IgD-negative memory B cell (primary cell): ENCODE data around the gene MYO3B. TPM values are rescaled to one million over a fixed set of nuclear protein-coding genes. Genes with fewer than 3 reads are reported as not detected.

Source experiments
- H3K27ac Mint-ChIP-seq, 3 donors: one replicate each; pipeline ENCODE4 v1.8.0; 2020 to 2022; ENCODE audit warnings: mild to moderate bottlenecking in 3 of 3, mixed read lengths in 3 of 3, moderate library complexity in 1 of 3
- H3K27me3 Mint-ChIP-seq: one replicate; pipeline ENCODE4 v1.8.0; 2021; ENCODE audit warnings: mixed read lengths
- H3K36me3 Mint-ChIP-seq: one replicate; pipeline ENCODE4 v1.8.0; 2020; ENCODE audit warnings: mild to moderate bottlenecking, mixed read lengths
- H3K4me1 Mint-ChIP-seq, 3 donors: one replicate each; pipeline ENCODE4 v1.8.0; 2020 to 2022; ENCODE audit warnings: mixed read lengths in 3 of 3, mild to moderate bottlenecking in 1 of 3
- H3K4me3 Mint-ChIP-seq, 4 donors: one replicate each; pipeline ENCODE4 v1.8.0; 2020 to 2022; ENCODE audit warnings: mild to moderate bottlenecking in 4 of 4, mixed read lengths in 4 of 4, moderate library complexity in 3 of 4
- H3K9me3 Mint-ChIP-seq, 3 donors: one replicate each; pipeline ENCODE4 v1.8.0; 2020 to 2021; ENCODE audit warnings: mixed read lengths in 3 of 3, mild to moderate bottlenecking in 1 of 3
- polyA plus RNA-seq: library from polyadenylated mRNA; unstranded; fragments of 300-500 nt; fragmentation: Illumina TruSeq; gene quantifications from one replicate; pipeline ENCODE4 v1.2.3, GENCODE V29; 2021

The MYO3B gene
- polyA plus RNA-seq, 1 donor from 2014 or later: 0.23 TPM

GRCh38 chr2:170562928-170563327, 385.0 kb downstream of the MYO3B start:
- H3K4me3 Mint-ChIP-seq: no peak overlapping the region
- peaks cover 4% of the 10 kb centered on the region for H3K27me3 Mint-ChIP-seq
- no peak overlapping the region for H3K27ac Mint-ChIP-seq
- H3K9me3 Mint-ChIP-seq: no peaks in the 10 kb centered on the region
- H3K36me3 Mint-ChIP-seq: no peaks in the 10 kb centered on the region
- H3K4me1 Mint-ChIP-seq: no peaks in the 10 kb centered on the region

- Mint-ChIP-seq H3K4me3 (no peak overlapping the region), H3K36me3 (no peaks in the 10 kb centered on the region), H3K27me3 (peaks cover 4% of the 10 kb centered on the region)
Observed at GRCh38 chr2:170563401-170563800, 385.5 kb downstream of the MYO3B start.

GRCh38 chr2:170566138-170566537, 388.2 kb downstream of the MYO3B start:
- Mint-ChIP-seq H3K27ac (no peak overlapping the region), H3K27me3 (peaks cover 5% of the 10 kb centered on the region)

More at GRCh38 chr2:170563401-170563800, 385.5 kb downstream of the MYO3B start:
- Mint-ChIP-seq H3K27ac (no peak overlapping the region), H3K4me1 (no peaks in the 10 kb centered on the region), H3K9me3 (no peaks in the 10 kb centered on the region)

GRCh38 chr2:170567429-170567828, 389.5 kb downstream of the MYO3B start:
- Mint-ChIP-seq H3K9me3 (no peaks in the 10 kb centered on the region), H3K27me3 (peaks cover 7% of the 10 kb centered on the region), H3K27ac (no peak overlapping the region), H3K4me3 (no peak overlapping the region), H3K4me1 (no peaks in the 10 kb centered on the region), H3K36me3 (no peaks in the 10 kb centered on the region)

More at GRCh38 chr2:170566138-170566537, 388.2 kb downstream of the MYO3B start:
- Mint-ChIP-seq H3K4me3 (no peak overlapping the region), H3K9me3 (no peaks in the 10 kb centered on the region), H3K36me3 (no peaks in the 10 kb centered on the region), H3K4me1 (no peaks in the 10 kb centered on the region)

GRCh38 chr2:170568511-170568910, 390.6 kb downstream of the MYO3B start:
- Mint-ChIP-seq H3K27me3 (peaks cover 5% of the 10 kb centered on the region), H3K4me1 (no peaks in the 10 kb centered on the region), H3K36me3 (no peaks in the 10 kb centered on the region), H3K27ac (no peak overlapping the region), H3K9me3 (no peaks in the 10 kb centered on the region), H3K4me3 (no peak overlapping the region)

GRCh38 chr2:170571612-170572011, 393.7 kb downstream of the MYO3B start:
- Mint-ChIP-seq H3K4me1 (no peaks in the 10 kb centered on the region), H3K27me3 (peaks cover 3% of the 10 kb centered on the region), H3K36me3 (no peaks in the 10 kb centered on the region), H3K4me3 (no peak overlapping the region), H3K27ac (no peak overlapping the region), H3K9me3 (no peaks in the 10 kb centered on the region)

- Mint-ChIP-seq H3K27ac (no peak overlapping the region), H3K9me3 (no peaks in the 10 kb centered on the region), H3K4me1 (no peaks in the 10 kb centered on the region), H3K36me3 (no peaks in the 10 kb centered on the region), H3K27me3 (peaks cover 3% of the 10 kb centered on the region), H3K4me3 (no peak overlapping the region)
Observed at GRCh38 chr2:170573671-170574070, 395.7 kb downstream of the MYO3B start.

- Mint-ChIP-seq H3K4me1 (no peaks in the 10 kb centered on the region), H3K4me3 (no peak overlapping the region), H3K27ac (no peak overlapping the region), H3K36me3 (no peaks in the 10 kb centered on the region), H3K9me3 (no peaks in the 10 kb centered on the region), H3K27me3 (peaks cover 2% of the 10 kb centered on the region)
Observed at GRCh38 chr2:170576296-170576695, 398.3 kb downstream of the MYO3B start.

GRCh38 chr2:170577356-170577755, 399.4 kb downstream of the MYO3B start:
- no peaks in the 10 kb centered on the region for H3K9me3 Mint-ChIP-seq
- no peak overlapping the region for H3K27ac Mint-ChIP-seq
- H3K4me3 Mint-ChIP-seq: no peak overlapping the region
- H3K4me1 Mint-ChIP-seq: no peaks in the 10 kb centered on the region
- H3K36me3 Mint-ChIP-seq: no peaks in the 10 kb centered on the region
- H3K27me3 Mint-ChIP-seq: no peaks in the 10 kb centered on the region

GRCh38 chr2:170578606-170579005, 400.7 kb downstream of the MYO3B start:
- Mint-ChIP-seq H3K27me3 (no peaks in the 10 kb centered on the region), H3K36me3 (no peaks in the 10 kb centered on the region), H3K27ac (no peak overlapping the region), H3K9me3 (no peaks in the 10 kb centered on the region), H3K4me3 (no peak overlapping the region), H3K4me1 (no peaks in the 10 kb centered on the region)

GRCh38 chr2:170579511-170579910, 401.6 kb downstream of the MYO3B start:
- no peak overlapping the region for H3K4me3 Mint-ChIP-seq
- H3K4me1 Mint-ChIP-seq: no peaks in the 10 kb centered on the region
- H3K27me3 Mint-ChIP-seq: no peaks in the 10 kb centered on the region
- H3K27ac Mint-ChIP-seq: no peak overlapping the region
- H3K36me3 Mint-ChIP-seq: no peaks in the 10 kb centered on the region
- no peaks in the 10 kb centered on the region for H3K9me3 Mint-ChIP-seq

- H3K27ac Mint-ChIP-seq: no peak overlapping the region
- H3K36me3 Mint-ChIP-seq: no peaks in the 10 kb centered on the region
- H3K27me3 Mint-ChIP-seq: no peaks in the 10 kb centered on the region
- no peaks in the 10 kb centered on the region for H3K9me3 Mint-ChIP-seq
- H3K4me1 Mint-ChIP-seq: no peaks in the 10 kb centered on the region
- H3K4me3 Mint-ChIP-seq: no peak overlapping the region
Observed at GRCh38 chr2:170582313-170582712, 404.4 kb downstream of the MYO3B start.

GRCh38 chr2:170582751-170583463, 405.0 kb downstream of the MYO3B start:
- Mint-ChIP-seq H3K4me3 (no peak overlapping the region), H3K27me3 (no peaks in the 10 kb centered on the region), H3K27ac (no peak overlapping the region), H3K36me3 (no peaks in the 10 kb centered on the region), H3K9me3 (no peaks in the 10 kb centered on the region), H3K4me1 (no peaks in the 10 kb centered on the region)

GRCh38 chr2:170585067-170585466, 407.1 kb downstream of the MYO3B start:
- H3K27me3 Mint-ChIP-seq: peaks cover 2% of the 10 kb centered on the region
- no peak overlapping the region for H3K4me3 Mint-ChIP-seq
- H3K36me3 Mint-ChIP-seq: no peaks in the 10 kb centered on the region
- H3K9me3 Mint-ChIP-seq: no peaks in the 10 kb centered on the region
- H3K4me1 Mint-ChIP-seq: no peaks in the 10 kb centered on the region
- no peak overlapping the region for H3K27ac Mint-ChIP-seq

GRCh38 chr2:170586571-170587095, 408.7 kb downstream of the MYO3B start:
- Mint-ChIP-seq H3K4me1 (no peaks in the 10 kb centered on the region), H3K36me3 (no peaks in the 10 kb centered on the region), H3K9me3 (no peaks in the 10 kb centered on the region), H3K27ac (no peak overlapping the region), H3K4me3 (no peak overlapping the region), H3K27me3 (peaks cover 2% of the 10 kb centered on the region)

- peaks cover 2% of the 10 kb centered on the region for H3K27me3 Mint-ChIP-seq
- no peak overlapping the region for H3K27ac Mint-ChIP-seq
- no peak overlapping the region for H3K4me3 Mint-ChIP-seq
- no peaks in the 10 kb centered on the region for H3K9me3 Mint-ChIP-seq
- H3K4me1 Mint-ChIP-seq: no peaks in the 10 kb centered on the region
- no peaks in the 10 kb centered on the region for H3K36me3 Mint-ChIP-seq
Observed at GRCh38 chr2:170587117-170587516, 409.2 kb downstream of the MYO3B start.
